ENCODE results near the gene EFR3B.

DNA sequence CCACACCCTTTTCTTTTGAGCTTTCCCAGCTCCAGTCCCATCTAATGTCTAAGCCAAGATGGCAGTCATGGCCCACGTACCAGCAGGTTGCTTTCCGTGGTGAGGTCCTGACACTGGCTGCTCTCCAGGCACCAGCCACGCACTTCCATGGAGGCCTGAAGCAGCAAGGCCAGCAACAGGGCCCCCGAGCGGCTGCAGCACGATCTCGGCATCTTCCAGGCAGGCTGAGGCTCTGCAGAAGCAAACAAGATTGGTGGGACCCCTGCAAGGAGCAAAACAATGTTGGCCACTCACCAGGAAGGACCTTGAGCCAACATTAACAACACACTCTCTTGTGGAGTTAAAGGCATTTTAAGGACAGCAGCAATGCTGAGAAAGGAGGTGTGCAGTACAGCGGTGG is 122.7 kb downstream of the EFR3B start:
- TF ChIP-seq, protein P1, sequence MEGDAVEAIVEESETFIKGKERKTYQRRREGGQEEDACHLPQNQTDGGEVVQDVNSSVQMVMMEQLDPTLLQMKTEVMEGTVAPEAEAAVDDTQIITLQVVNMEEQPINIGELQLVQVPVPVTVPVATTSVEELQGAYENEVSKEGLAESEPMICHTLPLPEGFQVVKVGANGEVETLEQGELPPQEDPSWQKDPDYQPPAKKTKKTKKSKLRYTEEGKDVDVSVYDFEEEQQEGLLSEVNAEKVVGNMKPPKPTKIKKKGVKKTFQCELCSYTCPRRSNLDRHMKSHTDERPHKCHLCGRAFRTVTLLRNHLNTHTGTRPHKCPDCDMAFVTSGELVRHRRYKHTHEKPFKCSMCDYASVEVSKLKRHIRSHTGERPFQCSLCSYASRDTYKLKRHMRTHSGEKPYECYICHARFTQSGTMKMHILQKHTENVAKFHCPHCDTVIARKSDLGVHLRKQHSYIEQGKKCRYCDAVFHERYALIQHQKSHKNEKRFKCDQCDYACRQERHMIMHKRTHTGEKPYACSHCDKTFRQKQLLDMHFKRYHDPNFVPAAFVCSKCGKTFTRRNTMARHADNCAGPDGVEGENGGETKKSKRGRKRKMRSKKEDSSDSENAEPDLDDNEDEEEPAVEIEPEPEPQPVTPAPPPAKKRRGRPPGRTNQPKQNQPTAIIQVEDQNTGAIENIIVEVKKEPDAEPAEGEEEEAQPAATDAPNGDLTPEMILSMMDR (IDR thresholded peaks at IDR 0.05) = no peak
- TF ChIP-seq POLR2A (IDR thresholded peaks at IDR 0.05) = no peak
